ENCODE results near the gene NDFIP2.

NDFIP2 gene

GRCh38 chr13:79456656-79457365 is 24.1 kb upstream of the NDFIP2 start:
- Histone ChIP-seq H3K4me3 (ENCODE audit: low read length, poor library complexity, severe bottlenecking) (no peak overlapping the region), H3K27me3 (ENCODE audit: insufficient read depth, low read length, poor library complexity, severe bottlenecking) (no peaks in the 10 kb centered on the region), H3K4me1 (ENCODE audit: insufficient read depth, low read length, poor library complexity, severe bottlenecking) (peaks cover 10% of the 10 kb centered on the region), H3K9ac (ENCODE audit: low read depth, low read length, poor library complexity, severe bottlenecking) (no peak overlapping the region), H2AFZ (ENCODE audit: low read length) (no peak overlapping the region), H3K36me3 (ENCODE audit: insufficient read depth, low read length) (no peaks in the 10 kb centered on the region), H3K9me2 (replicated peaks; ENCODE audit: low read depth, low read length) (no peaks in the 10 kb centered on the region), H3K4me2 (ENCODE audit: low read depth, low read length, poor library complexity, severe bottlenecking) (no peak overlapping the region), H3F3A (ENCODE audit: low read depth) (no peaks in the 10 kb centered on the region), H3K79me2 (ENCODE audit: insufficient read depth, low read length) (no peaks in the 10 kb centered on the region), H3K9me3 (ENCODE audit: insufficient read depth, low read depth, low read length) (no peaks in the 10 kb centered on the region), H4K20me1 (ENCODE audit: insufficient read depth, low read length, poor library complexity, severe bottlenecking) (no peaks in the 10 kb centered on the region)
- TF ChIP-seq EZH2phosphoT487 (IDR thresholded peaks at IDR 0.05; ENCODE audit: borderline replicate concordance) (no peak), CTCF (conservative IDR thresholded peaks at IDR 0.05; ENCODE audit: low read length) (no peak)

GRCh38 chr13:79457390-79457789 is 23.6 kb upstream of the NDFIP2 start:
- Histone ChIP-seq H3K4me3 (ENCODE audit: low read length, poor library complexity, severe bottlenecking) (no peak overlapping the region), H3K27me3 (ENCODE audit: insufficient read depth, low read length, poor library complexity, severe bottlenecking) (no peaks in the 10 kb centered on the region), H3K36me3 (ENCODE audit: insufficient read depth, low read length) (no peaks in the 10 kb centered on the region), H3K9me2 (replicated peaks; ENCODE audit: low read depth, low read length) (no peaks in the 10 kb centered on the region), H2AFZ (ENCODE audit: low read length) (no peak overlapping the region), H3F3A (ENCODE audit: low read depth) (no peaks in the 10 kb centered on the region), H3K4me1 (ENCODE audit: insufficient read depth, low read length, poor library complexity, severe bottlenecking) (peaks cover 5% of the 10 kb centered on the region), H4K20me1 (ENCODE audit: insufficient read depth, low read length, poor library complexity, severe bottlenecking) (no peaks in the 10 kb centered on the region), H3K4me2 (ENCODE audit: low read depth, low read length, poor library complexity, severe bottlenecking) (no peak overlapping the region), H3K9me3 (ENCODE audit: insufficient read depth, low read depth, low read length) (no peaks in the 10 kb centered on the region), H3K9ac (ENCODE audit: low read depth, low read length, poor library complexity, severe bottlenecking) (no peak overlapping the region), H3K79me2 (ENCODE audit: insufficient read depth, low read length) (no peaks in the 10 kb centered on the region)
- TF ChIP-seq CTCF (conservative IDR thresholded peaks at IDR 0.05; ENCODE audit: low read length): no peak
- no peak for TF ChIP-seq EZH2phosphoT487 (IDR thresholded peaks at IDR 0.05; ENCODE audit: borderline replicate concordance)

GRCh38 chr13:79457948-79458347 is 23.0 kb upstream of the NDFIP2 start:
- Histone ChIP-seq H3F3A (ENCODE audit: low read depth) (no peaks in the 10 kb centered on the region), H2AFZ (ENCODE audit: low read length) (no peak overlapping the region), H3K9ac (ENCODE audit: low read depth, low read length, poor library complexity, severe bottlenecking) (no peak overlapping the region), H3K36me3 (ENCODE audit: insufficient read depth, low read length) (no peaks in the 10 kb centered on the region), H3K27me3 (ENCODE audit: insufficient read depth, low read length, poor library complexity, severe bottlenecking) (no peaks in the 10 kb centered on the region), H4K20me1 (ENCODE audit: insufficient read depth, low read length, poor library complexity, severe bottlenecking) (no peaks in the 10 kb centered on the region), H3K4me1 (ENCODE audit: insufficient read depth, low read length, poor library complexity, severe bottlenecking) (peaks cover 7% of the 10 kb centered on the region), H3K9me2 (replicated peaks; ENCODE audit: low read depth, low read length) (no peaks in the 10 kb centered on the region), H3K9me3 (ENCODE audit: insufficient read depth, low read depth, low read length) (no peaks in the 10 kb centered on the region), H3K4me2 (ENCODE audit: low read depth, low read length, poor library complexity, severe bottlenecking) (no peak overlapping the region), H3K79me2 (ENCODE audit: insufficient read depth, low read length) (no peaks in the 10 kb centered on the region), H3K4me3 (ENCODE audit: low read length, poor library complexity, severe bottlenecking) (no peak overlapping the region)
- TF ChIP-seq EZH2phosphoT487 (IDR thresholded peaks at IDR 0.05; ENCODE audit: borderline replicate concordance) (no peak), CTCF (conservative IDR thresholded peaks at IDR 0.05; ENCODE audit: low read length) (no peak)

All from Loucy (cell line).